Renal cortical epithelial cell (primary cell): ENCODE results near the gene DOCK9. TPM values are rescaled to one million over a fixed set of nuclear protein-coding genes. Genes with fewer than 3 reads are reported as not detected.
"Not testable (repeated sequence)": the region's sequence is repeated elsewhere in the genome, so short reads cannot be mapped to it uniquely, and the experiment has no call there.

ENCODE experiments used
- DNase-seq: peaks from one replicate; pipeline ENCODE4 v3.0.0-alpha.2; 2011; ENCODE audit warnings: low read depth
- total RNA-seq: library from RNA; depleted of rRNA; stranded (reverse); fragments of >200 nt; gene quantifications from 2 replicates; pipeline ENCODE4 v1.2.3, GENCODE V29; 2014

Gene DOCK9
- total RNA-seq, 1 donor from 2014 or later, result 92.7 TPM

- DNase-seq, result no peak
These were observed 153.3 kb downstream of the DOCK9 start for GRCh38 chr13:98824376-98825160.

DNA sequence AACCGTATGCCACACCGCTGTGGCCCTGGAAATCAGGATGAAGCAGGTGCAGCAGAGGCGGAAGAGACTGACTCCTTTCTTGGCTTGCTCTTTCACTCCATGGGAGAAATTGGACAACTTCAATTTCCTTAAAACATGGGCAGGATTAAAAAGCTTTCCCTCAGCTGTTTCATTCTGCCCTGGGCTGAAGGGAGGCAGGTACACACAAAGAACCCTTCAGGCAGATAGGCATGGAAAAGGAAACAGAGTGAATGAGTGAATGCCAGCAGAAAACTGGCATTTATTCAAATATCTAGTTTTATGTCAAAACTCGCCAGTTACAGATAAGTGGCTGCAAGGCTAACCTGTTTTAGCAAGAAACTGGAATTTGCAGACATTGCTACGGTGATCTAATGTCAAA lies 154.4 kb downstream of the DOCK9 start:
- DNase-seq, result peak; percentile 16

- no peak for DNase-seq
These were observed 155.6 kb downstream of the DOCK9 start for GRCh38 chr13:98822225-98822606.

DNA sequence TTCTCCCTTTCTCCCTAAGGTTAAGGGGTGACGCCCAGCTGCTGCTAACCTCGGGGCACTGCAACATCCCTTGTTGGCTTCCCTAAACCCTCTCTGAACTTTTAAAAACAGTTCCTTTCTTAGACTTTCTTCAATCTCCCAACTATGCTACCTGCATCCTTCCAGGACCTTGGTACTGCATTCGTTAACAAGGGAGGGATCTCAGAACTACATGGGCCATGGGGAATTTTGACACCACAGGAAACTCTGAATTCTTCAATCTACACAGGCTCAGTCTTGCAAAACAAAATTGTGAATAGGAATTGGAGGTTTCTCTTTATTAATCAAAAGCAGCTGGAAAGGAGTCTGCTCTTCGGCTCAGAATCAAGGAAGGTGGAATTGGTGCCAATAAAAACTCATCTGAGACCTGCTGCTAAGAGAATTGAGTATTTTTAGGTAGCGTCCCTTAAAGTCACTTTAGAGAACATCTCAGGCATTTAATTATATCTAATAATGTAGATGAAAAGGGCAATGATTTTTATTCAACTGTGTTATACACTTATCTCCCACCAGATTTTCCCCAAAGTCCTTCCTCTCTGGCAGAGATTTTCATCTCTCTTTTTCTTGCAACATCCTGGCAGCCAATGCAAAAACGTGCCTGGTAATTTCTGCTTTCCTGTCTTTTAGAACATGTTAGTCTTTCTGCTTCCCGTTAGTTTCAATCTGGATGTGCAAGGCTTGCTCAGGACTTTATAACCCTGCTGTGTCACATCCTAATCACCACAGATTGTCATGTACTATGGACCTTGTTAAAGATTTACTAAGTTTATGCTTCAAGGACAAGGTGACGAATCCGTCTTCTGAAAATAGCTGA lies 156.3 kb downstream of the DOCK9 start:
- peak; percentile 71 for DNase-seq

- DNase-seq, result no peak
These were observed 157.0 kb downstream of the DOCK9 start for GRCh38 chr13:98820744-98821371.

GRCh38 chr13:98820300-98820699 lies 157.6 kb downstream of the DOCK9 start:
- DNase-seq, result no peak

DNA sequence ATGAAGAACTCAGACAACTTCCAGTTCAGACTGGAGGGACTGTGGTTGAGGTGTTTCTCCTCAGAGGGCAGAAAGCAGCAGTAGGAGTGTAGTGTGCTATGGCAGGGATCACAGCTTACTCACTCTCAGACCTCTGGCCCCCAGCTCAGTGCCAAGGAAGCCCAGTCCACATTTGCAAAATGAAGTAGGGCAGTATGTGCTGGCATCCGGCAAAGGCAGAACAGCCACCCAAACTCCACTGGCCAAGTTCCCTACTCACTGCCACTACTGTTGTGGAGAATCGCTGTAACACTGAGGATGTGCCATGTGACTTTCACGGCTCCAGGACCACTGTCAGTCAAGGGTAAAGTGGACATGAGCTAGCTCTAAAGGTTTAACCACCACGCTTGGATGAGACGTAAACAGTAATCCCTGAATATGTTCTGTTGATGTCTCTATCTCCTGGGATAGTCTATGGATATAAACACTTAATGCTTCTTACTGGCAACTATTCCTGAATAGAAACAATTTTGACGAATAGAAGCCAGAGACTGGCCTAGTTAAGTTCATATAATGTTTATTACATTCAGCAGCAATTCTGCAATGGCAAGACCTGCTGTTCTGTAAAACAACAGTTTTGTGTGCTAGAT lies 158.4 kb downstream of the DOCK9 start:
- peak; percentile 17 for DNase-seq

DNA sequence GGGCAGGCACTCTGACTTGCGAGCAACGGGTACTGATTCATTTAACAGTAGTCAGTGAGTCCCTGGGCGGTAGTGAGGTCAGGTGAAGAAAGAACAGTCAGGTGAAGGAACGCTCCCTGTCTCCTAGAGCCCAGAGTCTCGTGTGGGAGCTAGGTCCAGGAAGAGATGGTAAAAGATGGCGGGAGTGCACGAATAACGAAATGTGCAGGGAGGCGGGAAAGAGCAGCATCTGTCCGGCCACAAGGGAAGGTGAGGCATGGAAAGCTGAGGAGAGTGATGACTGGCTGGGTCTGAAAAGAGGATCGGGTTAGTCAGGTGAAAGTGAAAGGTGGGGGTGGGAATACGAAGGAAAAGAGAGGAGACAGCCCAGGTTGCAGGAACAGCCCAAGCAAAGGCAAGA lies 161.5 kb downstream of the DOCK9 start:
- no peak for DNase-seq

- DNase-seq, result peak; percentile 15
These were observed 163.9 kb downstream of the DOCK9 start for GRCh38 chr13:98813993-98814392.

GRCh38 chr13:98812186-98812790 lies 165.6 kb downstream of the DOCK9 start:
- DNase-seq, result not testable (repeated sequence)

- DNase-seq, result peak; percentile 2
These were observed 167.1 kb downstream of the DOCK9 start for GRCh38 chr13:98810746-98811145.

DNA sequence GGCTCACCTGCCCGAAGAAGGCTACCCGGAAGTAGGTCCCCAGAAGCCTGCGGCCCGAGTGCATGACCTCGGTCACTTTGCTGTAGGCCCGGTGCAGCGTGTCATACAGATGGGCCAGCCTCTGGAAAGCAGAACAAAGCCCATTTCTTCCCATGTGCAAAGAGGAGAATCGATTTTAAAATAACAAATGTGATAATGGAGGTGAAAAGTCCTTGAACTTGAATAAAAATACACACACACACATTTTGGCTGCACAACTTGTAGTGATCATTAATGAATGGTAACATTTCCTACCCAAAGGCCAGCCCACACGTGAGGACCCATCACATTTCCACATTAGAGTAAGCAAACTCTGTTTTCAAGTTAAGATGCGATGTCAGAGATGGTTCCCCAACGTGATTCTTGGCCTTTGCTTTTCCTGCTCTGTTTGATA lies 168.5 kb downstream of the DOCK9 start:
- DNase-seq, result no peak

- no peak for DNase-seq
These were observed 170.1 kb downstream of the DOCK9 start for GRCh38 chr13:98807774-98808173.

- DNase-seq, result no peak
These were observed 173.5 kb downstream of the DOCK9 start for GRCh38 chr13:98804336-98804855.

GRCh38 chr13:98803921-98804320 lies 173.9 kb downstream of the DOCK9 start:
- no peak for DNase-seq

DNA sequence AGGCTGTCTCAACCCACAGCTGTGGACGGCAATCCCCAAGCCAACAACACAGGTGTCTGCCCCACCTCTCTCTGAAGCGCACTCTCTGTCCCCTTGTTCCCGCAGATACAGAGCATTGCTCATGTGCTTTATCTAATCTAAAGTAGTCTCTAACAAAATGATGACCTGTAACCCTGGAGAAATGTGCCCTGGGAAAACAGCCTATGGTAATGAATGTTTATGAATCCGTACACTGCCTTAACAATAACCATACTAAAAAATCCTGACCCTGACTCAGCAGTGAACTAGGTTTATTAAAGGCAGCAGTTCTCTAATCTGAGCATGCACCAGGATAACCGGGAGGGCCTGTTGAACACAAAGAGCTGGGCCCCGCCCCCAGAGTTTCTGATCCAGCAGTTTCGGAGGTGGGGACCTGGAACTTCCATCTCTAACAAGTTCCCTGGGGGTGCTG lies 174.7 kb downstream of the DOCK9 start:
- no peak for DNase-seq

GRCh38 chr13:98802559-98802958 lies 175.3 kb downstream of the DOCK9 start:
- DNase-seq, result no peak

- no peak for DNase-seq
These were observed 176.0 kb downstream of the DOCK9 start for GRCh38 chr13:98801626-98802418.

DNA sequence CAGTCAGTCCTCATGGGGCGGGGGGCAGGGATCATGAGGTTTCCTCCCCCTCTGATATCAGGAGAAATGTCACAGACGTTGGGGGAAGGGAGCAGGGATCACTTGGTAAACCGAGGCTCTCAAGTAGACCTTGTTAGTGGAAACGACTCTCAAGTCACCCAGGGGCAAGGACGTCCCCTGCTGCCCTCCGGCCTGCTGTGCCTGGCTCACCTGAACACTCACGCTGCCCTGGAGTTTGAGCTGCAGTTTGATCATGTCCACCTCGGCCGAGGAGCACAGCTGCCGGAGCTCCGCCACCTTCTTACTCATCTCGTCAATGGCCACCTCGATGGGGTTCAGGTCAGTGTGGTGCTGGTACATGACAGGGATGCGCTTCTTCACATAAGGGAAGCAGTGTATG lies 177.8 kb downstream of the DOCK9 start:
- no peak for DNase-seq

DNA sequence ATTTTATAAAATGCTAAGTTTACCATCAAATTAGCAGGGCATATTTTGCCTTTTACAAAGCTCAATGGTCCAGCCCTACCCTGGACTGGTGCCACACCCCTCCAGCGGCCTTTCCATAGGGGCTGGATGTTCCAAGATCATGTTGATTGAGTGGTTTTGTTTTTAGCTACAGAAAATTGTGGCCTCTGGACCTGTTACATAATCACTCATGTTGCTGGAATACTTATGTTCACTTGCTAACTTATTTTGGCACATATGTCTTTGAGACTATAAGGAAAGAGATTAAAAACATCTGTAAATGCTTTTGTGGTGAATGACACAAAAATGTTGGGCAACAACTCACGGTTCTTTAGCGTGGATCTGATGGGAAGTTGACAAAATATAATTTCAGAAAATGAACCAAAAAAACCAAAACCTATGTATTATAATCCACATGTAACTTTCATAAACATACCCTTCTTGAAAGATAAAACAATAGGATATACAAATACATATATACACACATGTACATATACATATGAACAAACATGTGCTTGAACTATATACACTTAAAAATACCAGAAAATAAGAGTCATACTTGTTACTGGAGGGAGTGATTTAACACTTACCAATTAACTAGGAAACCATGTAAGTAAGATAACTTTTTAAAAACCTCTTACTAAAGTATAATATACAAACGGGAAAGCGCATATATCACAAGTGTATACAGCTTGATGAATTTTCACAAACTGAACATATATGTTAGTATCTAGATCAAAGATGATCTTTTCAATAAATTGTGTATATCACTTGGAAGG lies 178.8 kb downstream of the DOCK9 start:
- no peak for DNase-seq
